ENCODE data around the gene MALSU1. TPM values are rescaled to one million over a fixed set of nuclear protein-coding genes. Genes with fewer than 3 reads are reported as not detected.

Gene MALSU1
- total RNA-seq, 1 experiment from 2014 or later, result 76.8 TPM

- DNase-seq (ENCODE audit: low read depth), result no peak
Measured at GRCh38 chr7:23335136-23335535, 36.0 kb downstream of the MALSU1 start.

GRCh38 chr7:23335621-23336020 lies 36.5 kb downstream of the MALSU1 start:
- no peak for DNase-seq (ENCODE audit: low read depth)

- DNase-seq (ENCODE audit: low read depth), result no peak
Measured at GRCh38 chr7:23336086-23336485, 36.9 kb downstream of the MALSU1 start.

GRCh38 chr7:23336799-23337283 lies 37.7 kb downstream of the MALSU1 start:
- no peak for DNase-seq (ENCODE audit: low read depth)

GRCh38 chr7:23337374-23337773 lies 38.2 kb downstream of the MALSU1 start:
- no peak for DNase-seq (ENCODE audit: low read depth)

- DNase-seq (ENCODE audit: low read depth), result no peak
Measured at GRCh38 chr7:23338439-23338838, 39.3 kb downstream of the MALSU1 start.

GRCh38 chr7:23338863-23339262 lies 39.7 kb downstream of the MALSU1 start:
- DNase-seq (ENCODE audit: low read depth), result no peak

GRCh38 chr7:23341846-23342598 lies 42.9 kb downstream of the MALSU1 start:
- DNase-seq (ENCODE audit: low read depth), result no peak

GRCh38 chr7:23343102-23343501 lies 44.0 kb downstream of the MALSU1 start:
- no peak for DNase-seq (ENCODE audit: low read depth)

- DNase-seq (ENCODE audit: low read depth), result no peak
Measured at GRCh38 chr7:23343806-23344475, 44.8 kb downstream of the MALSU1 start.

GRCh38 chr7:23345601-23346000 lies 46.5 kb downstream of the MALSU1 start:
- no peak for DNase-seq (ENCODE audit: low read depth)

GRCh38 chr7:23346316-23346715 lies 47.2 kb downstream of the MALSU1 start:
- no peak for DNase-seq (ENCODE audit: low read depth)

GRCh38 chr7:23347033-23347681 lies 48.0 kb downstream of the MALSU1 start:
- DNase-seq (ENCODE audit: low read depth), result peak; percentile 29

- peak; percentile 86 for DNase-seq (ENCODE audit: low read depth)
Measured at GRCh38 chr7:23347682-23348180, 48.6 kb downstream of the MALSU1 start.

GRCh38 chr7:23349484-23350157 lies 50.5 kb downstream of the MALSU1 start:
- DNase-seq (ENCODE audit: low read depth), result peak; percentile 91

- no peak for DNase-seq (ENCODE audit: low read depth)
Measured at GRCh38 chr7:23350466-23350865, 51.3 kb downstream of the MALSU1 start.

- DNase-seq (ENCODE audit: low read depth), result no peak
Measured at GRCh38 chr7:23353172-23353571, 54.0 kb downstream of the MALSU1 start.

- no peak for DNase-seq (ENCODE audit: low read depth)
Measured at GRCh38 chr7:23356168-23356567, 57.0 kb downstream of the MALSU1 start.

- DNase-seq (ENCODE audit: low read depth), result peak; percentile 42
Measured at GRCh38 chr7:23356726-23357125, 57.6 kb downstream of the MALSU1 start.

GRCh38 chr7:23357190-23358093 lies 58.3 kb downstream of the MALSU1 start:
- peak; percentile 69 for DNase-seq (ENCODE audit: low read depth)
